ENCODE results near the gene ARHGDIB. TPM values are rescaled to one million over a fixed set of nuclear protein-coding genes. Genes with fewer than 3 reads are reported as not detected.
A peak's percentile ranks its signal among the peaks of the same experiment; 100 is the strongest.

ARHGDIB gene
- total RNA-seq, 2 experiments from 2014 or later: 569 to 737 TPM

DNA sequence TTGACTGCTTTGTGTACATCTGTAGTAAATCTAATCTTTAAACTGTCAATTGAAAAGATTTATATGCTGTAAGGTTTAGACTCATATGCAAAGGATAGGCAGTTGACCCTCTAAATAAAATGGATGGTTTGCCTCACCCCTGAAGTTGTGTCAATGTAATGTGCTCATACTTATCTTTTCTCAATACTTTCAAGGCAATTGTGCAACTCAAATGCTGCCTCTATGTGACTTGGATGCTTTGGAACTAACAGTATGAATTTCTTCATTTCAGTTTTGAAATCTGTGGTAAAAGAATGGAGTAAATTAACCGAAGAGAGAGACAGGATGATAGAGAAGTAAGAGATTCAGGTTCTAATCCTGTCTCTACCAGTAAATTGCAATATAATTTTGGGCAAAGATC, 21.2 kb upstream of the ARHGDIB start:
- Histone ChIP-seq H3K27ac (ENCODE audit: low read depth, low read length, poor library complexity, severe bottlenecking) (no peak overlapping the region), H3K36me3 (ENCODE audit: insufficient read depth, low read length) (no peaks in the 10 kb centered on the region), H4K20me1 (ENCODE audit: insufficient read depth, low read length) (no peaks in the 10 kb centered on the region), H3K9me3 (ENCODE audit: low read length) (no peaks in the 10 kb centered on the region), H3K4me3 (ENCODE audit: low read depth, low read length, poor library complexity, severe bottlenecking) (no peak overlapping the region), H3K4me1 (ENCODE audit: insufficient read depth, low read length, poor library complexity, severe bottlenecking) (peaks cover 22% of the 10 kb centered on the region), H3K9me2 (ENCODE audit: insufficient read depth, low read length) (no peaks in the 10 kb centered on the region), H3K4me2 (ENCODE audit: low read length) (peak overlapping the region; percentile 13; the same call in 1 of the 2 replicates), H3K79me2 (ENCODE audit: insufficient read depth, low read depth, low read length) (no peaks in the 10 kb centered on the region), H2AFZ (ENCODE audit: low read length) (peak overlapping the region; percentile 50)
- DNase-seq (ENCODE audit: low spot score): no peak
- ChIA-PET CTCF (ENCODE audit: unreplicated experiment) (no interaction called here), POLR2A (interaction anchor here (0.6 to 1.4 kb wide), 4 partner anchors 19 to 250 kb away, joined by 3 read pairs; partner anchors contain the start of gene ARHGDIB)
- no TSS peak for BruUV-seq (replicated peaks)
- intact Hi-C loops (cut with micrococcal nuclease; ENCODE audit: unreplicated experiment): no loop called here
- TF ChIP-seq EZH2phosphoT487 (IDR thresholded peaks at IDR 0.05; ENCODE audit: borderline replicate concordance, low read depth, low read length) (no peak), CTCF (conservative IDR thresholded peaks at IDR 0.05; ENCODE audit: low read length) (no peak)

DNA sequence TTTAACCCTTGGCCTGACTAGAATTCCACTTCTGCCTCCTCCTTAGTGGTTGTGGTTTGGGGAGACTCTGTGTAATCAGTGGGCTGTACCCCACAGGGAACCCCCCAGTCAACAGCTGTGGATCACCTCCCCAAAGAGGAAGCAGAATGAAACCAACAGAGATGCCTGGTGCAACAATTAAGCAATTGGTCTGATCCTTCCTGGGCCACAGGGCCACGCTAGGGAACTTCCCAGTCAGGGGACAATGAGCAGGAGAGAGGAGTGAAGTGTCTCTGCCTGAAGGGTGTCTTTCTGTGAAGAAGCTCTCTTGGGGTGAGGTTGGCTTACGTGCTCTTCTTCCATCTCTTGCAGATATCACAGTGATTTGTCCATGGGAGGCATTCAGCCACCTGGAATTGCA, 19.6 kb upstream of the ARHGDIB start:
- H2AFZ ChIP-seq (ENCODE audit: low read length): no peak overlapping the region
- H4K20me1 ChIP-seq (ENCODE audit: insufficient read depth, low read length): no peaks in the 10 kb centered on the region
- ChIA-PET CTCF (ENCODE audit: unreplicated experiment) (no interaction called here), POLR2A (interaction anchor here (0.7 to 1.0 kb wide), 3 partner anchors 15 to 90 kb away, joined by 3 read pairs; no protein-coding TSS in a partner anchor)
- H3K9me2 ChIP-seq (ENCODE audit: insufficient read depth, low read length): no peaks in the 10 kb centered on the region
- no peaks in the 10 kb centered on the region for H3K9me3 ChIP-seq (ENCODE audit: low read length)
- no peaks in the 10 kb centered on the region for H3K36me3 ChIP-seq (ENCODE audit: insufficient read depth, low read length)
- no peak for DNase-seq (ENCODE audit: low spot score)
- BruUV-seq (replicated peaks): no TSS peak
- no peak for TF ChIP-seq EZH2phosphoT487 (IDR thresholded peaks at IDR 0.05; ENCODE audit: borderline replicate concordance, low read depth, low read length)
- TF ChIP-seq CTCF (conservative IDR thresholded peaks at IDR 0.05; ENCODE audit: low read length): no peak
- H3K4me3 ChIP-seq (ENCODE audit: low read depth, low read length, poor library complexity, severe bottlenecking): no peak overlapping the region
- H3K27ac ChIP-seq (ENCODE audit: low read depth, low read length, poor library complexity, severe bottlenecking): no peak overlapping the region
- intact Hi-C loops (cut with micrococcal nuclease; ENCODE audit: unreplicated experiment): no loop called here
- H3K4me2 ChIP-seq (ENCODE audit: low read length): no peak overlapping the region
- peaks cover 22% of the 10 kb centered on the region for H3K4me1 ChIP-seq (ENCODE audit: insufficient read depth, low read length, poor library complexity, severe bottlenecking)
- H3K79me2 ChIP-seq (ENCODE audit: insufficient read depth, low read depth, low read length): no peaks in the 10 kb centered on the region

- Histone ChIP-seq H4K20me1 (ENCODE audit: insufficient read depth, low read length) (no peaks in the 10 kb centered on the region), H3K4me3 (ENCODE audit: low read depth, low read length, poor library complexity, severe bottlenecking) (no peak overlapping the region), H3K9me2 (ENCODE audit: insufficient read depth, low read length) (no peaks in the 10 kb centered on the region), H2AFZ (ENCODE audit: low read length) (no peak overlapping the region), H3K4me2 (ENCODE audit: low read length) (peak overlapping the region; percentile 6; the same call in 1 of the 2 replicates), H3K27ac (ENCODE audit: low read depth, low read length, poor library complexity, severe bottlenecking) (no peak overlapping the region), H3K4me1 (ENCODE audit: insufficient read depth, low read length, poor library complexity, severe bottlenecking) (peaks cover 22% of the 10 kb centered on the region), H3K36me3 (ENCODE audit: insufficient read depth, low read length) (no peaks in the 10 kb centered on the region), H3K9me3 (ENCODE audit: low read length) (no peaks in the 10 kb centered on the region), H3K79me2 (ENCODE audit: insufficient read depth, low read depth, low read length) (no peaks in the 10 kb centered on the region)
- no TSS peak for BruUV-seq (replicated peaks)
- intact Hi-C loops (cut with micrococcal nuclease; ENCODE audit: unreplicated experiment): no loop called here
- no peak for TF ChIP-seq EZH2phosphoT487 (IDR thresholded peaks at IDR 0.05; ENCODE audit: borderline replicate concordance, low read depth, low read length)
- no peak for TF ChIP-seq CTCF (conservative IDR thresholded peaks at IDR 0.05; ENCODE audit: low read length)
- CTCF ChIA-PET (ENCODE audit: unreplicated experiment): no interaction called here
- no peak for DNase-seq (ENCODE audit: low spot score)
- POLR2A ChIA-PET: interaction anchor here (0.6 to 1.1 kb wide), 5 partner anchors 8 to 53 kb away, joined by 4 to 5 read pairs (median 4); no protein-coding TSS in a partner anchor
These were observed 18.1 kb upstream of the ARHGDIB start for GRCh38 chr12:14979468-14979867.

Measured in OCI-LY7 (cell line).